Stimulated activated memory B cell treated with anti-CD40 and anti-IgM and Interleukin-4, amounts not matched to agents 10 μg/mL and 1 μg/mL and 100 μg/mL, for 72 hours (primary cell): Measurements from ENCODE around the gene RNF112.

Experiments
- ATAC-seq: fragments of 150-1000 bp; cut with Tn5 transposase; 2 replicates; pipeline ENCODE4 v1.10.0; 2021
- H3K27ac Mint-ChIP-seq: one replicate; pipeline ENCODE4 v1.8.0; 2022; ENCODE audit warnings: mild to moderate bottlenecking, mixed read lengths
- H3K27me3 Mint-ChIP-seq: one replicate; pipeline ENCODE4 v1.8.0; 2022; ENCODE audit warnings: mixed read lengths
- H3K36me3 Mint-ChIP-seq: one replicate; pipeline ENCODE4 v1.8.0; 2022; ENCODE audit warnings: mixed read lengths
- H3K4me1 Mint-ChIP-seq: one replicate; pipeline ENCODE4 v1.8.0; 2022; ENCODE audit warnings: mixed read lengths
- H3K4me3 Mint-ChIP-seq: one replicate; pipeline ENCODE4 v1.8.0; 2022; ENCODE audit warnings: mild to moderate bottlenecking, moderate library complexity, mixed read lengths
- H3K9me3 Mint-ChIP-seq: one replicate; pipeline ENCODE4 v1.8.0; 2022; ENCODE audit warnings: mixed read lengths

RNF112 gene

GRCh38 chr17:19381741-19382444 is 29.1 kb upstream of the RNF112 start:
- peaks cover 7% of the 10 kb centered on the region for H3K27me3 Mint-ChIP-seq
- no peak for ATAC-seq
- H3K27ac Mint-ChIP-seq = no peak overlapping the region
- H3K9me3 Mint-ChIP-seq = no peaks in the 10 kb centered on the region
- H3K4me1 Mint-ChIP-seq = peaks cover 22% of the 10 kb centered on the region
- peaks cover 43% of the 10 kb centered on the region for H3K36me3 Mint-ChIP-seq
- H3K4me3 Mint-ChIP-seq = no peak overlapping the region

DNA sequence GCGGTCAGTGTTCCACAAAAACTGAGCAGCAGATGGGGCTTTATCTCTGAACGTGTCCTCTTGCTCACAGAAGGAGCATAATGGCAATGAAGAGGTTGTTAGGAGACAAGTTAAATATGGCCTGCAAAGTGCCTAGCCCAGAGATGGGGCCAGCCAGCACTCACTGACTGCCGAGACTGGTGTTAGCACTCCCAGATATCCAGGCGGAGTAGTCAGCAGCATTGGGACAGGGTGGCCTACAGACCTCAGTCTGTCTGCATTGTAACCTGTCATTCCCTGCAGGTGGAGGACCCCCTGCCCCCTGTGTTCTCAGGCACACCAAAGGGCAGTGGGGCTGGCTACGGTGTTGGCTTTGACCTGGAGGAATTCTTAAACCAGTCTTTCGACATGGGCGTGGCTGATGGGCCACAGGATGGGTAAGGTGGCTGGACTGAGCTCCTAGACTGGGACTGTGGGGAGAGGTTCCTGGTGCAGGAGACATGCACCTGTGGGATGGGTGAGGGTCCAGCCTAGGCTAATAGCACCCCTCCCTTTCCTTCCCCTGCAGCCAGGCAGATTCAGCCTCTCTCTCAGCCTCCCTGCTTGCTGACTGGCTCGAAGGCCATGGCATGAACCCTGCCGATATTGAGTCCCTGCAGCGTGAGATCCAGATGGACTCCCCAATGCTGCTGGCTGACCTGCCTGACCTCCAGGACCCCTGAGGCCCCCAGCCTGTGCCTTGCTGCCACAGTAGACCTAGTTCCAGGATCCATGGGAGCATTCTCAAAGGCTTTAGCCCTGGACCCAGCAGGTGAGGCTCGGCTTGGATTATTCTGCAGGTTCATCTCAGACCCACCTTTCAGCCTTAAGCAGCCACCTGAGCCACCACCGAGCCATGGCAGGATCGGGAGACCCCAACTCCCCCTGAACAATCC is 28.2 kb upstream of the RNF112 start:
- no peak overlapping the region for H3K4me3 Mint-ChIP-seq
- H3K9me3 Mint-ChIP-seq = no peaks in the 10 kb centered on the region
- H3K27me3 Mint-ChIP-seq = peaks cover 12% of the 10 kb centered on the region
- H3K36me3 Mint-ChIP-seq = peaks cover 43% of the 10 kb centered on the region
- H3K4me1 Mint-ChIP-seq = peaks cover 18% of the 10 kb centered on the region
- no peak overlapping the region for H3K27ac Mint-ChIP-seq
- no peak for ATAC-seq

- Mint-ChIP-seq H3K4me1 (peaks cover 16% of the 10 kb centered on the region), H3K27ac (no peak overlapping the region), H3K36me3 (peaks cover 43% of the 10 kb centered on the region), H3K27me3 (peaks cover 17% of the 10 kb centered on the region), H3K9me3 (no peaks in the 10 kb centered on the region), H3K4me3 (no peak overlapping the region)
- no peak for ATAC-seq
Measured at GRCh38 chr17:19383681-19384470, 27.2 kb upstream of the RNF112 start.

DNA sequence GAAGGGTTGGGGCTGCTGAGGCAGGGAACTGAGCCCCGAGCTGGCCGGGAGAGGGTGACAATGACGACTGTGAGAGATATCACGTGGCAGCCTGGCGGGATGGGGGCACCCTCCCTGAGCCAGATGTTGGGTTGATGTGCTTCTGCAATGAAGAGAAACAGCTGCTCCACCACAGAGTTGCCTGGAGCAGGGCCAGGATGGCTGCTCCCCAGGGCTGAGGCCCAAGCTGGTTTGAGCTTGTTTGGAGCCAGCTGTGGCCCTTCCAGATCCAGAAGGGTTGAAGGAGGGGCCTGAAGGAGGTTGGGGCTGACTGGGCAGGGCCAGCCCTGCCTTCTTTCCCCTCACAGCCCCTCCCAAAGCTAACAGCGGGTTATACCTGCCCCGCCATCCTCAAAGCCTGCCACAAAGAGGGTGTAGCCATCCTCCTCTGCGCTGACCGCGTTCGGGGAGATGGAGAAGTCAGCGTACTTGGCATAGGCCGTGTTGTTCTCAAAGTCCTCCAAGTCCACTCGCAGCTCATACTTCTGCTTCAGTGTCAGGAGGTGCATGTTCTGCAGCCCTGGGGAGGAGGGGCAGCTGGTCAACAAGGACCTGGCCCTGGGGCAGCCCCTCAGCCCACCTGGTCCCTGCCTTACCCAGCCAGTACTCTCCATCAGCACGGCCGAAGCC is 26.2 kb upstream of the RNF112 start:
- Mint-ChIP-seq H3K4me3 (no peak overlapping the region), H3K4me1 (peaks cover 6% of the 10 kb centered on the region), H3K27me3 (peaks cover 17% of the 10 kb centered on the region), H3K9me3 (no peaks in the 10 kb centered on the region), H3K27ac (no peak overlapping the region), H3K36me3 (peaks cover 43% of the 10 kb centered on the region)
- ATAC-seq = no peak

- no peak overlapping the region for H3K4me3 Mint-ChIP-seq
- peaks cover 40% of the 10 kb centered on the region for H3K36me3 Mint-ChIP-seq
- no peak for ATAC-seq
- peaks cover 17% of the 10 kb centered on the region for H3K27me3 Mint-ChIP-seq
- no peaks in the 10 kb centered on the region for H3K9me3 Mint-ChIP-seq
- H3K27ac Mint-ChIP-seq = no peak overlapping the region
- H3K4me1 Mint-ChIP-seq = peaks cover 6% of the 10 kb centered on the region
Measured at GRCh38 chr17:19385521-19385983, 25.5 kb upstream of the RNF112 start.

DNA sequence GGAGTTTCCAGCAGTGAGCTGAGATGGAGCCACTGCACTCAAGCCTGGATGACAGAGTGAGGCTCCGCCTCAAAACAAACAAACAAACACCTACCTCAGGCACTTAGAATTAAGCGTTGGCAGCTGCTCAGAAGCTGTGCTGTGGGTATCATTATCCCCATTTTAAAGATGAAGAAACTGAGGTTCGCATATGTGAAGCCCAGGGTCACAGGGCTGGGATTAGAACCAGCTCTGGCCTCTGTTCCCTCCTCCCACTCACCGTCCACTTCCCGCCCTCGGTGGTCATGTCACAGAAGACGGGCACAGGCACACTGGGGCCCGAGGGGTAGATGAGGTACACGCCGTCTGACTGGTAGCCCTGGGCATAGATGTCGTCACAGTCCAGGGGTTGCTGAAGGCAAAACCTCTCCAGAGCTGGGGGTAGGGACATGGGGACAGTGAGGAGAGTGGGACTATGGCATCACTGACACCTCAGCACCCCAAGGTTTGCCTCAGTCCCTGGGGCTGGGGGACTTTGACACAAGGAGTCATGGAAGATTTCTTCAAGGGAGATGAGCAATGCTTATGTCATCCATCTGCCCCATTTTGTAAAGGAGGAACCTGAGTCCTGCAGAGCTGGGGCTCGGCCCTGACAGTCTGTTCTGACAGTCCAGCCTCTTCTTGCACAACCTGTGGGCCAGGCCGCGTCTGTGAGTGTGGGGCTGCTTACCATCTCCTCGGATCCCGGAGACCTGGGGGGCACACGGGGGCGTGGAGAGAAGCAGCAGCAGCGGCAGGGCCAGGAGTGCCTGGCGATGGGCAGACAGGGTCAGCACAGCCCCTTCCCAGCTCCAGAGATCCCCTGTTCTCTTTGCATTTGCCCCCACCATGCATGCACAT is 24.7 kb upstream of the RNF112 start:
- Mint-ChIP-seq H3K27ac (no peak overlapping the region), H3K4me3 (no peak overlapping the region), H3K27me3 (peaks cover 17% of the 10 kb centered on the region)

GRCh38 chr17:19386974-19387920 is 23.8 kb upstream of the RNF112 start, which contains the start of gene MFAP4:
Gene MFAP4 (minus strand): TSS chr17:19387190. CDS start chr17:19387155, 35 bp downstream.
- no peak for ATAC-seq
- no peak within 1 kb of the TSS for H3K27ac Mint-ChIP-seq
- peaks cover 17% of the 10 kb centered on the region for H3K27me3 Mint-ChIP-seq
- H3K4me3 Mint-ChIP-seq = no peak within 1 kb of the TSS
- no peaks in the 10 kb centered on the region for H3K9me3 Mint-ChIP-seq
- peaks cover 6% of the 10 kb centered on the region for H3K4me1 Mint-ChIP-seq
- H3K36me3 Mint-ChIP-seq = peaks cover 23% of the 10 kb centered on the region

More for the DNA sequence above, 24.7 kb upstream of the RNF112 start:
- H3K4me1 Mint-ChIP-seq = peaks cover 6% of the 10 kb centered on the region
- ATAC-seq = no peak
- H3K9me3 Mint-ChIP-seq = no peaks in the 10 kb centered on the region
- peaks cover 32% of the 10 kb centered on the region for H3K36me3 Mint-ChIP-seq

- no peaks in the 10 kb centered on the region for H3K9me3 Mint-ChIP-seq
- peaks cover 20% of the 10 kb centered on the region for H3K36me3 Mint-ChIP-seq
- ATAC-seq = no peak
- H3K27ac Mint-ChIP-seq = no peak overlapping the region
- peaks cover 17% of the 10 kb centered on the region for H3K27me3 Mint-ChIP-seq
- peaks cover 6% of the 10 kb centered on the region for H3K4me1 Mint-ChIP-seq
- no peak overlapping the region for H3K4me3 Mint-ChIP-seq
Measured at GRCh38 chr17:19387921-19388521, 23.0 kb upstream of the RNF112 start.

DNA sequence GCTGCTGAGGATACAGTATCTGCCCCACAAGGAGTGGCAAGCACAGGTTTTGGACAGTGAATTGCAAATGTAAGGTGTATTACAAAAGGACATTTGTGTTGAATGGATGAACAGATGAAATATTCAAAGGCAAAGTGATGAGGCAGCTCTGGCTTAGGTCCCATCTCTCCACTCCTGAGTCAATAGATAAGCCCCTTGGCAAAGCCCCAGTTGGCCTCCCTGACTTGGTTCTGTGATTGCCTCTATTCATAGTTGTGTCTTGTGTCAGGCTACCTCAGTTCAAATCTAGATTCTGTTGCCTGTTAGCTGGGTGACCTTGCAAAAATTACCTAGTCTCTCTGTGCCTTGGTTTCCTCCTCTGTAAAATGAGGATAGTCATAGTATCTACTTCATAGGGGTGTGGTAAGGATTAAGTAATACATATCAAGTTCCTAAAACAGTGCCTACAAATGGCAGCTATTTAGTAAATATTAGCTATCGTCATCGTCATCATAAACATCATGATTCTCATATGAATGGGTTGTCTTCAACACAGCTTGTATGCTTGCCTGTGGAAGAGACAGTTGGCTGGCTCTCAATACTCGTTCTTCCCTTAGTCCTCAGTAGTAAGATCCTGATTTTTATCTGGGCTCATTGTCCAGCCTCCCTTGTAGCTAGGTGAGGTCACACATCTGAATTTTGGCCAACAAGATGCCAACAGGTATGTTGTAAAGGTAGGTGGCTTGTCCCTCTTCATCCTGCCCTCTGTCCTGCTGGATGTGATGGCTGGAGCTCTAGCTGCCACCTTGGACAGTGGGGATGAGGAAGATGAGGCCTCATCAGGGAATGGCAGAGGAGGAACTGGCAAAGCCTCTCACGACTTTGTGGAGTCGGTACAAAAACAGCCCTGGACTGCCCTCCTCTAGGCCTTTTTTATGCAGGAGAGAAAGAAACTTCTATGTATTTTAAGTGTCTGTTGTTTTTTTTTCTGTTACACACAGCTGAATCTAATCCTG is 21.9 kb upstream of the RNF112 start:
- peaks cover 12% of the 10 kb centered on the region for H3K36me3 Mint-ChIP-seq
- ATAC-seq = no peak
- H3K4me1 Mint-ChIP-seq = peaks cover 6% of the 10 kb centered on the region
- no peak overlapping the region for H3K27ac Mint-ChIP-seq
- no peak overlapping the region for H3K4me3 Mint-ChIP-seq
- no peaks in the 10 kb centered on the region for H3K9me3 Mint-ChIP-seq
- H3K27me3 Mint-ChIP-seq = peaks cover 17% of the 10 kb centered on the region

- H3K27ac Mint-ChIP-seq = no peak overlapping the region
- no peak for ATAC-seq
- peaks cover 17% of the 10 kb centered on the region for H3K27me3 Mint-ChIP-seq
- H3K36me3 Mint-ChIP-seq = no peaks in the 10 kb centered on the region
- no peak overlapping the region for H3K4me3 Mint-ChIP-seq
- no peaks in the 10 kb centered on the region for H3K9me3 Mint-ChIP-seq
- no peaks in the 10 kb centered on the region for H3K4me1 Mint-ChIP-seq
Measured at GRCh38 chr17:19390951-19391350, 20.1 kb upstream of the RNF112 start.

- Mint-ChIP-seq H3K4me3 (no peak overlapping the region), H3K4me1 (no peaks in the 10 kb centered on the region), H3K27me3 (peaks cover 17% of the 10 kb centered on the region), H3K27ac (no peak overlapping the region), H3K36me3 (no peaks in the 10 kb centered on the region), H3K9me3 (no peaks in the 10 kb centered on the region)
- ATAC-seq = no peak
Measured at GRCh38 chr17:19391432-19391831, 19.6 kb upstream of the RNF112 start.

DNA sequence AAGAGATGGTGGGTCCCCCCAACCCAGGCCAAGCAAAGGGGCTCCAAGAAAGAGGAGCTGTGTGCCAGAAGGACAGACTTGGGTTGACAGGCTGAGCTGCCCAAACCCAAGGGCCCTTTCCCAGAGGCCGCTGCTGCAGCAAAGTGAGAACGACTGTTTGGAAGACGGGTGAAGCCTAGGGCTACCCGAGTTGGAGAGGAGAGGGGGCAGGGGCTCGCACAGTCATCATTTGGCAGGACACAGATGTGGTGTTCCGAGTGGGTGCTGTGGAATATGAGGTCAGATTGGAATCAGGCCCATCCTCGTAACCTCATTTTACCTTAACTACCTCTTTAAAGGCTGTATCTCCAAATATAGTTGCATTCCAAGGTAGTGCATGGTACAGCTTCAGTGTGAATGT is 18.7 kb upstream of the RNF112 start:
- ATAC-seq = no peak
- H3K27ac Mint-ChIP-seq = no peak overlapping the region
- H3K4me3 Mint-ChIP-seq = no peak overlapping the region
- H3K9me3 Mint-ChIP-seq = no peaks in the 10 kb centered on the region
- H3K27me3 Mint-ChIP-seq = peaks cover 20% of the 10 kb centered on the region
- H3K36me3 Mint-ChIP-seq = no peaks in the 10 kb centered on the region
- H3K4me1 Mint-ChIP-seq = no peaks in the 10 kb centered on the region
